ENCODE results near the gene NRG2. TPM values are rescaled to one million over a fixed set of nuclear protein-coding genes. Genes with fewer than 3 reads are reported as not detected.

The NRG2 gene
- total RNA-seq, 1 experiment from 2014 or later, result 1.8 TPM

DNA sequence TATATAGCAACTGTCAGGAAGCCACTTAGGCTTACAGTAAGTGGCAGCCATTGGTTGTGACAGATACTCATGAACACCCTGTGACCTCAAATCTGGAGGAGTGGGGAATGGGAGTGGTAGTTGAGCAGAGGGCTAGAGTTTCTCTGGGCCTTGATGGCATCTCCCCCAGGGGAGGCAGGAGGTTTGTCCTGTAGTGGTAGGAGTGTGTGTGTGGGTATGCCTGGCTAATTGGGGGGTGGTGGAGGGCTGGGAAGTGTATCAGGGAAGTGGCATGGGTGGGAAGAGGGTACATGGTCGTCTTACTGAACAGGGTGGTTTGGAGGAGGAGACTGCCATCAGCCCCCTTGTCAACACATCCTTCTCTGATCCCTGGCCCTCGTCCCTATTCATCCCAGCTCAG is 176.0 kb downstream of the NRG2 start:
- Histone ChIP-seq H2AFZ (ENCODE audit: low read length) (no peak overlapping the region), H3K4me1 (ENCODE audit: insufficient read depth, low read length) (peaks cover 5% of the 10 kb centered on the region; the same call in 1 of the 2 replicates), H3F3A (ENCODE audit: low read length, unreplicated experiment) (no peaks in the 10 kb centered on the region), H3K4me2 (ENCODE audit: low read length) (no peak overlapping the region), H3K36me3 (ENCODE audit: low read depth, low read length) (no peaks in the 10 kb centered on the region), H3K27ac (ENCODE audit: low read length) (no peak overlapping the region), H3K9me2 (replicated peaks; ENCODE audit: low read length) (no peaks in the 10 kb centered on the region), H3K27me3 (ENCODE audit: low read length) (no peaks in the 10 kb centered on the region), H3K9me3 (ENCODE audit: low read length) (no peaks in the 10 kb centered on the region), H4K20me1 (ENCODE audit: low read length) (no peaks in the 10 kb centered on the region), H3K9ac (ENCODE audit: low read length) (no peak overlapping the region), H3K4me3 (ENCODE audit: low read length) (no peak overlapping the region), H3K79me2 (ENCODE audit: low read length) (no peaks in the 10 kb centered on the region)
- ATAC-seq (no peak), DNase-seq (no peak)
- intact Hi-C loops (cut with micrococcal nuclease), result no loop called here
- ChIA-PET CTCF (no interaction called here), POLR2A (ENCODE audit: unreplicated experiment) (interaction anchor here (0.6 kb wide), 1 partner anchor 17 kb away, joined by 6 read pairs; no protein-coding TSS in a partner anchor)
- no TSS peak for BruUV-seq (replicated peaks)
- TF ChIP-seq, protein P1, sequence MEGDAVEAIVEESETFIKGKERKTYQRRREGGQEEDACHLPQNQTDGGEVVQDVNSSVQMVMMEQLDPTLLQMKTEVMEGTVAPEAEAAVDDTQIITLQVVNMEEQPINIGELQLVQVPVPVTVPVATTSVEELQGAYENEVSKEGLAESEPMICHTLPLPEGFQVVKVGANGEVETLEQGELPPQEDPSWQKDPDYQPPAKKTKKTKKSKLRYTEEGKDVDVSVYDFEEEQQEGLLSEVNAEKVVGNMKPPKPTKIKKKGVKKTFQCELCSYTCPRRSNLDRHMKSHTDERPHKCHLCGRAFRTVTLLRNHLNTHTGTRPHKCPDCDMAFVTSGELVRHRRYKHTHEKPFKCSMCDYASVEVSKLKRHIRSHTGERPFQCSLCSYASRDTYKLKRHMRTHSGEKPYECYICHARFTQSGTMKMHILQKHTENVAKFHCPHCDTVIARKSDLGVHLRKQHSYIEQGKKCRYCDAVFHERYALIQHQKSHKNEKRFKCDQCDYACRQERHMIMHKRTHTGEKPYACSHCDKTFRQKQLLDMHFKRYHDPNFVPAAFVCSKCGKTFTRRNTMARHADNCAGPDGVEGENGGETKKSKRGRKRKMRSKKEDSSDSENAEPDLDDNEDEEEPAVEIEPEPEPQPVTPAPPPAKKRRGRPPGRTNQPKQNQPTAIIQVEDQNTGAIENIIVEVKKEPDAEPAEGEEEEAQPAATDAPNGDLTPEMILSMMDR (conservative IDR thresholded peaks at IDR 0.05; ENCODE audit: low read depth, low read length), result no peak
- no peak for TF ChIP-seq EZH2 (IDR thresholded peaks at IDR 0.05; ENCODE audit: low read length, unreplicated experiment)
- TF ChIP-seq EZH2phosphoT487 (IDR thresholded peaks at IDR 0.05; ENCODE audit: borderline replicate concordance, low read length), result no peak

DNA sequence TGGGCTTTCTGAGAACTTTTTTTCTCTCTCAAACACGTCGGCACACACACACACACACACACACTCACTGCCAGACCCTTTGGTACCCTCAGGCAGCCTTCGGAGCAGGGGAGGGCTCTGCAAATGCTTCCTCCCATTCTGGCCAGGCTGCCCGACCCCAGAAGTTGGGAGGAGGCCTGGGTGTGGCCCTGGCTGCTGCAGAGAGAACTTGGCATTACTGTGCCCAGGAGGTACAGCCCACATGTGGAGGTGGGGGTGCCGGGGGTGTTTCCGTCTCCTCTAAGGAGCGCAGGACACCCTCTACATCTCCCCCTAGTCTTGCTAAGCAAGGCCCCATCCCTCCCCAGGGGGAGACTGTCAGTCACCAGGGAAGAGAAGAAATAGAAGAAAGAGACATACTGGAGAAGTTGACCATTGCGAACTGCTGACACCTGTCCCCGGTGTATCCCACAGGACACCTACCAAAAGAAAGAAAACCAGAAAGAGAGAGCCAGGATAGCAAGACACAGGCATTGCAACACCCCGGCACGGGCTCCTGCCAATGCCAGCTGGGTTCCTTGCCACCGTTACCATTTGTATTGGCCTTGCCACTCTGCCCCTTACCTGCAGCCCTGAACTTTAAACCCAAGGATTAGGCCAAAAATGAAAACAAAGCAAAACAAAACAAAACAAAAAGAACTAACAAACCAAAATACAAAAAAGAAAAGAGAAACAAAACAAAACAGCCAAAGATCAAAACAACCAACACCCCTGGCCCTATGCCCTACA is 178.2 kb downstream of the NRG2 start:
- no peak for DNase-seq
- ChIA-PET POLR2A (ENCODE audit: unreplicated experiment) (no interaction called here), CTCF (no interaction called here)
- Histone ChIP-seq H2AFZ (ENCODE audit: low read length) (peak overlapping the region; percentile 11; the same call in 1 of the 2 replicates), H3K9me2 (replicated peaks; ENCODE audit: low read length) (no peaks in the 10 kb centered on the region), H3K79me2 (ENCODE audit: low read length) (no peaks in the 10 kb centered on the region), H3K4me1 (ENCODE audit: insufficient read depth, low read length) (peaks cover 5% of the 10 kb centered on the region; the same call in 1 of the 2 replicates), H3K4me3 (ENCODE audit: low read length) (no peak overlapping the region), H3K4me2 (ENCODE audit: low read length) (no peak overlapping the region), H3K9me3 (ENCODE audit: low read length) (no peaks in the 10 kb centered on the region), H3K27ac (ENCODE audit: low read length) (no peak overlapping the region), H4K20me1 (ENCODE audit: low read length) (no peaks in the 10 kb centered on the region), H3K27me3 (ENCODE audit: low read length) (no peaks in the 10 kb centered on the region), H3F3A (ENCODE audit: low read length, unreplicated experiment) (no peaks in the 10 kb centered on the region), H3K36me3 (ENCODE audit: low read depth, low read length) (no peaks in the 10 kb centered on the region), H3K9ac (ENCODE audit: low read length) (no peak overlapping the region)
- ATAC-seq, result no peak
- no TSS peak for BruUV-seq (replicated peaks)
- intact Hi-C loops (cut with micrococcal nuclease), result loop anchor here (2.0 kb wide), 1 partner anchor 78 kb away; no protein-coding TSS in a partner anchor
- TF ChIP-seq EZH2 (IDR thresholded peaks at IDR 0.05; ENCODE audit: low read length, unreplicated experiment) (no peak), EZH2phosphoT487 (IDR thresholded peaks at IDR 0.05; ENCODE audit: borderline replicate concordance, low read length) (no peak)
- TF ChIP-seq, protein P1 (conservative IDR thresholded peaks at IDR 0.05; ENCODE audit: low read depth, low read length), result no peak

Measured in PC-3 (cell line).